Measurements from ENCODE around the gene NADK2.

Gene NADK2

DNA sequence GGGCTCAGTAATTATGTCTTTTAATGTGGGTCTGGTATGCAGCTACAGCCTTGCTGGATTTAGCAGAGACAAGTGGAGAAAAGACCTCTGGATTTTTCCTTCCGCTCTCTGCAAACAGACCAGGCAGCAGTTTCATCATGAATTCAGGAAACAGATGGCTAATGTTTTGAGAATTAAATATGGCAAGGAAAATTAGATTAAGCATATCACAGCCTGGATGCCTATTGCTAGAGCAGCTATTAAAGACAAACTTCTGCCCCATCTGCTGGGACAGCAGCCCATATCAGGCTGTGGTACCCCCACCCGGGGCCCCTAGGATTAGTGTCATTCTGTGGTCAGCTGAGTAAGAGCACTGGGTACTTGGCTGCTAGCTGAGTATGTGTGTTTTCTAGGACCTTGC, 83.6 kb downstream of the NADK2 start:
- Histone ChIP-seq H3K27me3 (ENCODE audit: insufficient read depth, poor library complexity, severe bottlenecking) (no peaks in the 10 kb centered on the region), H3K27ac (replicated peaks) (no peak overlapping the region), H3K4me3 (replicated peaks; ENCODE audit: insufficient read depth, low read length) (no peak overlapping the region)
- no peak for DNase-seq (ENCODE audit: low read depth in 1 of 2, low spot score in 1 of 2)
- TF ChIP-seq GABPA (IDR thresholded peaks at IDR 0.05; ENCODE audit: low read depth) (no peak), POLR2AphosphoS5 (IDR thresholded peaks at IDR 0.05; ENCODE audit: low read depth) (no peak), SPI1 (IDR thresholded peaks at IDR 0.05; ENCODE audit: borderline replicate concordance, low read depth) (no peak)
- TF ChIP-seq, protein P1, sequence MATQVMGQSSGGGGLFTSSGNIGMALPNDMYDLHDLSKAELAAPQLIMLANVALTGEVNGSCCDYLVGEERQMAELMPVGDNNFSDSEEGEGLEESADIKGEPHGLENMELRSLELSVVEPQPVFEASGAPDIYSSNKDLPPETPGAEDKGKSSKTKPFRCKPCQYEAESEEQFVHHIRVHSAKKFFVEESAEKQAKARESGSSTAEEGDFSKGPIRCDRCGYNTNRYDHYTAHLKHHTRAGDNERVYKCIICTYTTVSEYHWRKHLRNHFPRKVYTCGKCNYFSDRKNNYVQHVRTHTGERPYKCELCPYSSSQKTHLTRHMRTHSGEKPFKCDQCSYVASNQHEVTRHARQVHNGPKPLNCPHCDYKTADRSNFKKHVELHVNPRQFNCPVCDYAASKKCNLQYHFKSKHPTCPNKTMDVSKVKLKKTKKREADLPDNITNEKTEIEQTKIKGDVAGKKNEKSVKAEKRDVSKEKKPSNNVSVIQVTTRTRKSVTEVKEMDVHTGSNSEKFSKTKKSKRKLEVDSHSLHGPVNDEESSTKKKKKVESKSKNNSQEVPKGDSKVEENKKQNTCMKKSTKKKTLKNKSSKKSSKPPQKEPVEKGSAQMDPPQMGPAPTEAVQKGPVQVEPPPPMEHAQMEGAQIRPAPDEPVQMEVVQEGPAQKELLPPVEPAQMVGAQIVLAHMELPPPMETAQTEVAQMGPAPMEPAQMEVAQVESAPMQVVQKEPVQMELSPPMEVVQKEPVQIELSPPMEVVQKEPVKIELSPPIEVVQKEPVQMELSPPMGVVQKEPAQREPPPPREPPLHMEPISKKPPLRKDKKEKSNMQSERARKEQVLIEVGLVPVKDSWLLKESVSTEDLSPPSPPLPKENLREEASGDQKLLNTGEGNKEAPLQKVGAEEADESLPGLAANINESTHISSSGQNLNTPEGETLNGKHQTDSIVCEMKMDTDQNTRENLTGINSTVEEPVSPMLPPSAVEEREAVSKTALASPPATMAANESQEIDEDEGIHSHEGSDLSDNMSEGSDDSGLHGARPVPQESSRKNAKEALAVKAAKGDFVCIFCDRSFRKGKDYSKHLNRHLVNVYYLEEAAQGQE (IDR thresholded peaks at IDR 0.05; ENCODE audit: insufficient replicate concordance, low read depth) = no peak
- TF ChIP-seq, protein P2, sequence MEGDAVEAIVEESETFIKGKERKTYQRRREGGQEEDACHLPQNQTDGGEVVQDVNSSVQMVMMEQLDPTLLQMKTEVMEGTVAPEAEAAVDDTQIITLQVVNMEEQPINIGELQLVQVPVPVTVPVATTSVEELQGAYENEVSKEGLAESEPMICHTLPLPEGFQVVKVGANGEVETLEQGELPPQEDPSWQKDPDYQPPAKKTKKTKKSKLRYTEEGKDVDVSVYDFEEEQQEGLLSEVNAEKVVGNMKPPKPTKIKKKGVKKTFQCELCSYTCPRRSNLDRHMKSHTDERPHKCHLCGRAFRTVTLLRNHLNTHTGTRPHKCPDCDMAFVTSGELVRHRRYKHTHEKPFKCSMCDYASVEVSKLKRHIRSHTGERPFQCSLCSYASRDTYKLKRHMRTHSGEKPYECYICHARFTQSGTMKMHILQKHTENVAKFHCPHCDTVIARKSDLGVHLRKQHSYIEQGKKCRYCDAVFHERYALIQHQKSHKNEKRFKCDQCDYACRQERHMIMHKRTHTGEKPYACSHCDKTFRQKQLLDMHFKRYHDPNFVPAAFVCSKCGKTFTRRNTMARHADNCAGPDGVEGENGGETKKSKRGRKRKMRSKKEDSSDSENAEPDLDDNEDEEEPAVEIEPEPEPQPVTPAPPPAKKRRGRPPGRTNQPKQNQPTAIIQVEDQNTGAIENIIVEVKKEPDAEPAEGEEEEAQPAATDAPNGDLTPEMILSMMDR (IDR thresholded peaks at IDR 0.05; ENCODE audit: insufficient read depth, low read length) = no peak

DNA sequence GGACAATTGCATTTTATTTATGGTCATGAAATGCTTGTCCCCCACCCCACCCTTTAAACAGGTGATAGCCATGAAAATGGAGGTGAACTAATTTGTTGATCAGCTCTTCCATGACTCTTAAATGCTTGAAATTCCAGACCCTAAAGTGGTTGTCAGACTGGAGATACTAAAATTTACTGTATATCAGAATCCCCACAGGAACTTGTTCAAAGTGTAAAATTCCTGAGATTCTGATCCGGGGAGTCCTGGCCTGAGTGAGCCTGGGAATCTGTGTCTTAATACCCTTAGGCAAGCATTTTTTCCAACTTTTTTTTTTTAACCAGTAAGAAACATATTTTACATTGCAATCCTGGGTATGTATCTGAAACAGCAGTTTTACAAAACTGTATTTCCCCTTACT, 85.1 kb downstream of the NADK2 start:
- no peaks in the 10 kb centered on the region for H3K27me3 ChIP-seq (ENCODE audit: insufficient read depth, poor library complexity, severe bottlenecking)
- no peak for DNase-seq (ENCODE audit: low read depth in 1 of 2, low spot score in 1 of 2)
- TF ChIP-seq, protein P2 (IDR thresholded peaks at IDR 0.05; ENCODE audit: insufficient read depth, low read length) = no peak
- TF ChIP-seq POLR2AphosphoS5 (IDR thresholded peaks at IDR 0.05; ENCODE audit: low read depth) (no peak), SPI1 (IDR thresholded peaks at IDR 0.05; ENCODE audit: borderline replicate concordance, low read depth) (no peak), GABPA (IDR thresholded peaks at IDR 0.05; ENCODE audit: low read depth) (no peak)
- TF ChIP-seq, protein P1 (IDR thresholded peaks at IDR 0.05; ENCODE audit: insufficient replicate concordance, low read depth) = no peak
- no peak overlapping the region for H3K27ac ChIP-seq (replicated peaks)
- no peak overlapping the region for H3K4me3 ChIP-seq (replicated peaks; ENCODE audit: insufficient read depth, low read length)

DNA sequence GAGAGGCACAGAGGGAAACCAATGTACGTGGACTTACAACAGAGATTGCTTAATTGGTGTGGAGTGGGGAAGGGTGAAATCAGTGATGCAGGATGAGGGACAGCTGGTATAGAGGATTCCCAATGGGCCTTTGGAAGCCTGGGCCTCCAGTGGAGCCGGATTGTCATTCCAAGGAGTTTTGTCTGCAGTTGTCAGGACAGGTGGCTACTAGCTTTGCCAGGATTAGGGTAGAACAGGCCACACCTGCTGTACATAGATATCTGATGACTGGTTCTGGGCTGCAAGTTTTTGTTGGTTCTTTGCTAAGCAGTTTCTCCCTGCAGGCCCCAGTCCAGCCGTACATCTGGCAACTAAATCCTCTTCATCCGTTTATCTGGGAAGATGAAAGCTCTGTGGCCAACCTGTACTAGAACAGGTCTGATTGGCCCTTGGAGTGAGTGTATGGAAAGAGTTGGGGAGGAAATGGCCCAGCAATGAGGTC, 85.6 kb downstream of the NADK2 start:
- Histone ChIP-seq H3K4me3 (replicated peaks; ENCODE audit: insufficient read depth, low read length) (no peak overlapping the region), H3K27ac (replicated peaks) (no peak overlapping the region), H3K27me3 (ENCODE audit: insufficient read depth, poor library complexity, severe bottlenecking) (no peaks in the 10 kb centered on the region)
- no peak for DNase-seq (ENCODE audit: low read depth in 1 of 2, low spot score in 1 of 2)
- TF ChIP-seq POLR2AphosphoS5 (IDR thresholded peaks at IDR 0.05; ENCODE audit: low read depth) = no peak
- TF ChIP-seq, protein P2 (IDR thresholded peaks at IDR 0.05; ENCODE audit: insufficient read depth, low read length) = no peak
- TF ChIP-seq, protein P1 (IDR thresholded peaks at IDR 0.05; ENCODE audit: insufficient replicate concordance, low read depth) = no peak
- no peak for TF ChIP-seq SPI1 (IDR thresholded peaks at IDR 0.05; ENCODE audit: borderline replicate concordance, low read depth)
- TF ChIP-seq GABPA (IDR thresholded peaks at IDR 0.05; ENCODE audit: low read depth) = no peak

All from HL-60 (cell line).